IMR-90 (cell line): ENCODE results near the gene JCAD. TPM values are rescaled to one million over a fixed set of nuclear protein-coding genes. Genes with fewer than 3 reads are reported as not detected.

Experiments used
- ATAC-seq: fragments of 200-7000 bp; cut with Tn5 transposase; 2 replicates; pipeline ENCODE4 v1.9.1; 2020; ENCODE audit warnings: low read depth, mild to moderate bottlenecking, moderate library complexity
- BruUV-seq: library from RNA; stranded (reverse); fragments of 400-500 nt; replicated peaks from 2 replicates; lab custom pipeline; 2021; lab: Mats Ljungman, UMichigan
- CTCF ChIA-PET: fragments of 300-600 bp; formaldehyde crosslinking; extraction: SDS; loops from one replicate; lab custom pipeline; 2021; ENCODE audit warnings: antibody characterized with exemption; lab: Yijun Ruan, JAX
- POLR2A ChIA-PET: fragments of 300-600 bp; sonication (Branson Sonifier 250); formaldehyde crosslinking; loops from one replicate; lab custom pipeline; 2022; ENCODE audit warnings: antibody characterized with exemption; ENCODE audit not compliant: unreplicated experiment; lab: Charles Lee
- DNase-seq: peaks from one replicate; pipeline ENCODE4 v3.0.0; 2013
- H2AFZ ChIP-seq: replicated peaks from 2 replicates; pipeline ENCODE3; 2013; ENCODE audit warnings: low read length, mild to moderate bottlenecking; ENCODE audit not compliant: poor library complexity
- H2AK5ac ChIP-seq: 2 replicates; pipeline ENCODE4 v1.6.1; 2013; ENCODE audit warnings: low read depth, low read length, inconsistent platforms
- H2AK9ac ChIP-seq: replicated peaks from 2 replicates; pipeline ENCODE3; 2013; ENCODE audit warnings: mild to moderate bottlenecking, low read depth, low read length, moderate library complexity; ENCODE audit not compliant: poor library complexity
- H2BK120ac ChIP-seq: 2 replicates; pipeline ENCODE4 v1.6.1; 2013; ENCODE audit warnings: low read depth, low read length, inconsistent platforms
- H2BK15ac ChIP-seq: 3 replicates; pipeline ENCODE4 v1.6.1; 2013; ENCODE audit warnings: low read depth, low read length, inconsistent platforms
- H2BK20ac ChIP-seq: 2 replicates; pipeline ENCODE4 v1.6.1; 2013; ENCODE audit warnings: low read depth, mild to moderate bottlenecking, inconsistent platforms, low read length, moderate library complexity
- H2BK5ac ChIP-seq: 2 replicates; pipeline ENCODE4 v1.6.1; 2013; ENCODE audit warnings: mild to moderate bottlenecking, low read depth, low read length, inconsistent platforms; ENCODE audit not compliant: poor library complexity, severe bottlenecking
- H3K14ac ChIP-seq: replicated peaks from 2 replicates; pipeline ENCODE4 v1.6.1; 2013; ENCODE audit warnings: low read depth, low read length, inconsistent platforms
- H3K18ac ChIP-seq: 2 replicates; pipeline ENCODE4 v1.6.1; 2013; ENCODE audit warnings: low read depth, low read length, control low read depth
- H3K23ac ChIP-seq: 2 replicates; pipeline ENCODE4 v1.6.1; 2013; ENCODE audit warnings: low read depth, low read length, inconsistent platforms
- H3K27ac ChIP-seq: 2 replicates; pipeline ENCODE4 v1.5.1; 2013; ENCODE audit warnings: mild to moderate bottlenecking, control low read depth, low read length; ENCODE audit not compliant: insufficient read depth
- H3K27me3 ChIP-seq: 2 replicates; pipeline ENCODE4 v1.6.1; 2013; ENCODE audit warnings: low read length; ENCODE audit not compliant: control insufficient read depth, insufficient read depth
- H3K36me3 ChIP-seq: 2 replicates; pipeline ENCODE4 v1.6.1; 2013; ENCODE audit warnings: low read length, mixed read lengths; ENCODE audit not compliant: control insufficient read depth, insufficient read depth
- H3K4ac ChIP-seq: 2 replicates; pipeline ENCODE4 v1.6.1; 2013; ENCODE audit warnings: low read depth, low read length, inconsistent platforms
- H3K4me1 ChIP-seq: 2 replicates; pipeline ENCODE4 v1.6.1; 2013; ENCODE audit warnings: low read length, mixed read lengths; ENCODE audit not compliant: control insufficient read depth, insufficient read depth
- H3K4me2 ChIP-seq: 2 replicates; pipeline ENCODE4 v1.6.1; 2013; ENCODE audit warnings: low read depth, mild to moderate bottlenecking, control low read depth, low read length, moderate library complexity
- H3K4me3 ChIP-seq: 2 replicates; pipeline ENCODE4 v1.5.1; 2013; ENCODE audit warnings: low read depth, mild to moderate bottlenecking, control low read depth, low read length, moderate library complexity; ENCODE audit not compliant: insufficient read depth
- H3K56ac ChIP-seq: 2 replicates; pipeline ENCODE4 v1.6.1; 2013; ENCODE audit warnings: low read length, inconsistent platforms; ENCODE audit not compliant: insufficient read depth; ENCODE audit errors: extremely low read depth
- H3K79me1 ChIP-seq, 2 experiments: 2 replicates each; pipeline ENCODE4 v1.6.1; 2013; ENCODE audit warnings: low read length in 2 of 2, inconsistent platforms in 1 of 2, low read depth in 1 of 2
- H3K9ac ChIP-seq: 2 replicates; pipeline ENCODE4 v1.6.1; 2013; ENCODE audit warnings: low read depth, low read length, control low read depth
- H3K9me1 ChIP-seq: 2 replicates; pipeline ENCODE4 v1.6.1; 2013; ENCODE audit warnings: low read length, inconsistent platforms; ENCODE audit not compliant: insufficient read depth
- H3K9me3 ChIP-seq: 2 replicates; pipeline ENCODE4 v1.6.1; 2013; ENCODE audit warnings: low read length; ENCODE audit not compliant: control insufficient read depth, insufficient read depth
- H4K20me1 ChIP-seq: 2 replicates; pipeline ENCODE4 v1.6.1; 2013; ENCODE audit warnings: low read length, inconsistent platforms; ENCODE audit not compliant: insufficient read depth
- H4K5ac ChIP-seq: 2 replicates; pipeline ENCODE4 v1.6.1; 2013; ENCODE audit warnings: mild to moderate bottlenecking, low read depth, low read length, control low read depth
- H4K8ac ChIP-seq, 2 experiments: 2 replicates each; pipeline ENCODE4 v1.6.1; 2013; ENCODE audit warnings: low read depth in 2 of 2, low read length in 2 of 2, control low read depth in 1 of 2, inconsistent platforms in 1 of 2
- H4K91ac ChIP-seq: 2 replicates; pipeline ENCODE4 v1.6.1; 2013; ENCODE audit warnings: low read depth, low read length, inconsistent platforms; ENCODE audit not compliant: insufficient read depth
- BHLHE40 ChIP-seq: fragments of 150-350 bp; IDR thresholded peaks from 2 replicates; pipeline ENCODE4 v1.6.1; 2016; ENCODE audit warnings: mild to moderate bottlenecking, low read depth, low read length
- CEBPB ChIP-seq: IDR thresholded peaks from 2 replicates; pipeline ENCODE4 v1.6.1; 2012; ENCODE audit warnings: low read depth, low read length, improper control_type of control experiment
- CHD1 ChIP-seq: IDR thresholded peaks from 2 replicates; pipeline ENCODE4 v1.6.1; 2012; ENCODE audit warnings: low read depth, low read length, improper control_type of control experiment
- CTCF ChIP-seq: conservative IDR thresholded peaks from 2 replicates; pipeline ENCODE4 v1.5.1; 2012; ENCODE audit warnings: mild to moderate bottlenecking, low read depth, low read length, improper control_type of control experiment
- FOS ChIP-seq: fragments of 150-350 bp; IDR thresholded peaks from 2 replicates; pipeline ENCODE4 v1.6.1; 2016; ENCODE audit warnings: low read depth, low read length
- MAZ ChIP-seq: IDR thresholded peaks from 2 replicates; pipeline ENCODE4 v1.6.1; 2012; ENCODE audit warnings: low read depth, mild to moderate bottlenecking, low read length, improper control_type of control experiment, moderate library complexity, borderline replicate concordance
- MXI1 ChIP-seq: IDR thresholded peaks from 2 replicates; pipeline ENCODE4 v1.6.1; 2012; ENCODE audit warnings: low read depth, mild to moderate bottlenecking, low read length, moderate library complexity, borderline replicate concordance
- NFE2L2 ChIP-seq: fragments of 150-350 bp; IDR thresholded peaks from 2 replicates; pipeline ENCODE4 v1.6.1; 2016; ENCODE audit warnings: low read depth, mild to moderate bottlenecking, low read length
- POLR2A ChIP-seq: IDR thresholded peaks from 2 replicates; pipeline ENCODE4 v1.6.1; 2012; ENCODE audit warnings: mild to moderate bottlenecking, low read depth, low read length
- RAD21 ChIP-seq: IDR thresholded peaks from 2 replicates; pipeline ENCODE4 v1.6.1; 2012; ENCODE audit warnings: low read length, improper control_type of control experiment
- RCOR1 ChIP-seq: IDR thresholded peaks from 2 replicates; pipeline ENCODE4 v1.6.1; 2012; ENCODE audit warnings: mild to moderate bottlenecking, low read length, improper control_type of control experiment; ENCODE audit not compliant: insufficient replicate concordance
- SMC3 ChIP-seq: fragments of 150-350 bp; IDR thresholded peaks from 2 replicates; pipeline ENCODE4 v1.6.1; 2016; ENCODE audit warnings: low read depth, mild to moderate bottlenecking, antibody characterized with exemption, low read length, moderate library complexity
- WGBS, 2 experiments: methylation state at CpG; one replicate each; pipeline versions ENCODE4 v1.1.5 to v1.1.7; 2013; ENCODE audit warnings: missing lambda C conversion rate in 2 of 2; ENCODE audit not compliant: insufficient read length in 1 of 2; ENCODE audit errors: extremely low coverage in 2 of 2; 5-methylcytosine and 5-hydroxymethylcytosine counted together
- dilution Hi-C: fragments of 300-500 bp; cut with HindIII; formaldehyde crosslinking; loops from one replicate; pipeline ENCODE4 v1.14.3; 2018; ENCODE audit warnings: low sequenced_read_pairs; ENCODE audit not compliant: unreplicated experiment
- in situ Hi-C: fragments of 300-500 bp; cut with MboI; formaldehyde crosslinking; loops from 3 replicates; pipeline ENCODE4 v1.14.3; 2019; ENCODE audit warnings: low sequenced_read_pairs, inconsistent platforms, mixed read lengths
- intact Hi-C: fragments of 100-400 bp; cut with micrococcal nuclease; formaldehyde crosslinking; loops from 2 replicates; pipeline ENCODE4 v1.10.0; 2022
- polyA plus RNA-seq, 3 experiments: library from polyadenylated mRNA; depleted of rRNA; stranded (reverse); fragments of >200 nt; gene quantifications; 2 replicates each; pipeline ENCODE4 v1.2.3, GENCODE V29; 2012; ENCODE audit warnings: low replicate concordance in 1 of 3
- total RNA-seq: library from RNA; depleted of rRNA; stranded (reverse); fragments of >200 nt; gene quantifications from 2 replicates; pipeline ENCODE4 v1.2.3, GENCODE V29; 2012
- TF ChIP-seq, protein P1 (sequence below): fragments of 150-350 bp; IDR thresholded peaks from 2 replicates; pipeline ENCODE4 v1.6.1; 2017; ENCODE audit warnings: mild to moderate bottlenecking, antibody characterized with exemption, low read length, low read depth

JCAD gene
- total and polyA plus RNA-seq, 2 of the 4 experiments (the other 2 are of a cell fraction) = 15.9 to 16.8 TPM

- H4K91ac ChIP-seq = no peak overlapping the region
- dilution Hi-C loops = no loop called here
- H2BK120ac ChIP-seq = no peak overlapping the region
- no peak overlapping the region for H4K5ac ChIP-seq
- no peaks in the 10 kb centered on the region for H4K20me1 ChIP-seq
- H2AK9ac ChIP-seq = no peak overlapping the region
- intact Hi-C loops = no loop called here
- H3K4me3 ChIP-seq = no peak overlapping the region
- no peak overlapping the region for H3K18ac ChIP-seq
- H3K9ac ChIP-seq = no peak overlapping the region
- CTCF ChIA-PET = no interaction called here
- H3K4ac ChIP-seq = no peak overlapping the region
- H4K8ac ChIP-seq = no peak overlapping the region
- H3K23ac ChIP-seq = no peak overlapping the region
- H3K36me3 ChIP-seq = no peaks in the 10 kb centered on the region
- TF ChIP-seq POLR2A (no peak), RCOR1 (no peak), RAD21 (no peak), BHLHE40 (no peak), NFE2L2 (no peak), SMC3 (no peak), MAZ (no peak), CHD1 (no peak), FOS (no peak), CTCF (no peak), MXI1 (no peak), CEBPB (no peak)
- TF ChIP-seq, protein P1, sequence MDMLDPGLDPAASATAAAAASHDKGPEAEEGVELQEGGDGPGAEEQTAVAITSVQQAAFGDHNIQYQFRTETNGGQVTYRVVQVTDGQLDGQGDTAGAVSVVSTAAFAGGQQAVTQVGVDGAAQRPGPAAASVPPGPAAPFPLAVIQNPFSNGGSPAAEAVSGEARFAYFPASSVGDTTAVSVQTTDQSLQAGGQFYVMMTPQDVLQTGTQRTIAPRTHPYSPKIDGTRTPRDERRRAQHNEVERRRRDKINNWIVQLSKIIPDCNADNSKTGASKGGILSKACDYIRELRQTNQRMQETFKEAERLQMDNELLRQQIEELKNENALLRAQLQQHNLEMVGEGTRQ = no peak
- H3K56ac ChIP-seq = no peak overlapping the region
- peaks cover 2% of the 10 kb centered on the region; the same call in 1 of the 2 replicates for H3K4me1 ChIP-seq
- POLR2A ChIA-PET = no interaction called here
- H3K9me3 ChIP-seq = peaks cover 3% of the 10 kb centered on the region; the same call in 1 of the 2 replicates
- no peak for DNase-seq
- in situ Hi-C loops = no loop called here
- no peak overlapping the region for H2BK15ac ChIP-seq
- H3K27ac ChIP-seq = no peak overlapping the region
- H2AFZ ChIP-seq = no peak overlapping the region
- no peak for ATAC-seq
- H3K14ac ChIP-seq = no peak overlapping the region
- no peak overlapping the region for H2AK5ac ChIP-seq
- no peaks in the 10 kb centered on the region for H3K9me1 ChIP-seq
- H2BK20ac ChIP-seq = no peak overlapping the region
- BruUV-seq = no TSS peak
- H2BK5ac ChIP-seq = no peak overlapping the region
- H3K4me2 ChIP-seq = no peak overlapping the region
- peaks cover 5% of the 10 kb centered on the region for H3K27me3 ChIP-seq
- no peaks in the 10 kb centered on the region for H3K79me1 ChIP-seq
- WGBS, 2 experiments = no CpG with 5 or more reads among the region's 5 CpGs
Observed at GRCh38 chr10:29973921-29974320, 85.5 kb downstream of the JCAD start.
